Hepatocyte (in vitro differentiated cells): ENCODE results near the gene TUBD1.

Experiments
- EZH2 ChIP-seq: fragments of 200-600 bp; sonication (generic); IDR thresholded peaks from 2 replicates; pipeline ENCODE4 v1.6.1; 2016; ENCODE audit warnings: antibody characterized with exemption, mild to moderate bottlenecking, borderline replicate concordance
- TF ChIP-seq, protein P1 (sequence below): fragments of 200-600 bp; sonication (generic); IDR thresholded peaks from 2 replicates; pipeline ENCODE4 v1.5.1; 2016; ENCODE audit warnings: antibody characterized with exemption, mild to moderate bottlenecking; ENCODE audit not compliant: poor library complexity

GRCh38 chr17:59811209-59811608 lies 81.5 kb downstream of the TUBD1 start:
- TF ChIP-seq, protein P1, sequence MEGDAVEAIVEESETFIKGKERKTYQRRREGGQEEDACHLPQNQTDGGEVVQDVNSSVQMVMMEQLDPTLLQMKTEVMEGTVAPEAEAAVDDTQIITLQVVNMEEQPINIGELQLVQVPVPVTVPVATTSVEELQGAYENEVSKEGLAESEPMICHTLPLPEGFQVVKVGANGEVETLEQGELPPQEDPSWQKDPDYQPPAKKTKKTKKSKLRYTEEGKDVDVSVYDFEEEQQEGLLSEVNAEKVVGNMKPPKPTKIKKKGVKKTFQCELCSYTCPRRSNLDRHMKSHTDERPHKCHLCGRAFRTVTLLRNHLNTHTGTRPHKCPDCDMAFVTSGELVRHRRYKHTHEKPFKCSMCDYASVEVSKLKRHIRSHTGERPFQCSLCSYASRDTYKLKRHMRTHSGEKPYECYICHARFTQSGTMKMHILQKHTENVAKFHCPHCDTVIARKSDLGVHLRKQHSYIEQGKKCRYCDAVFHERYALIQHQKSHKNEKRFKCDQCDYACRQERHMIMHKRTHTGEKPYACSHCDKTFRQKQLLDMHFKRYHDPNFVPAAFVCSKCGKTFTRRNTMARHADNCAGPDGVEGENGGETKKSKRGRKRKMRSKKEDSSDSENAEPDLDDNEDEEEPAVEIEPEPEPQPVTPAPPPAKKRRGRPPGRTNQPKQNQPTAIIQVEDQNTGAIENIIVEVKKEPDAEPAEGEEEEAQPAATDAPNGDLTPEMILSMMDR = no peak
- no peak for TF ChIP-seq EZH2
